MM.1S (cell line): Measurements from ENCODE around the gene FGF18.

ENCODE experiments used
- DNase-seq: peaks from one replicate; pipeline ENCODE4 v3.0.0-alpha.2; 2015
- H2AFZ ChIP-seq: fragments of 300-600 bp; sonication (generic); 2 replicates; pipeline ENCODE4 v1.6.0; 2016; ENCODE audit warnings: antibody characterized with exemption, low read length
- H3F3A ChIP-seq: fragments of 300-600 bp; sonication (generic); 2 replicates; pipeline ENCODE4 v1.6.1; 2016; ENCODE audit warnings: mild to moderate bottlenecking, antibody characterized with exemption, low read length, moderate library complexity, mixed read lengths; ENCODE audit not compliant: insufficient read depth
- H3K27ac ChIP-seq: fragments of 300-600 bp; sonication (generic); 2 replicates; pipeline ENCODE4 v1.5.1; 2016; ENCODE audit warnings: mild to moderate bottlenecking, low read length
- H3K27me3 ChIP-seq: fragments of 300-600 bp; sonication (generic); replicated peaks from 2 replicates; pipeline ENCODE4 v1.6.0; 2016; ENCODE audit warnings: low read length; ENCODE audit not compliant: insufficient read depth
- H3K36me3 ChIP-seq: fragments of 300-600 bp; sonication (generic); replicated peaks from 2 replicates; pipeline ENCODE4 v1.6.1; 2016; ENCODE audit warnings: mild to moderate bottlenecking, low read length, mixed read lengths; ENCODE audit not compliant: insufficient read depth
- H3K4me1 ChIP-seq: fragments of 300-600 bp; sonication (generic); 2 replicates; pipeline ENCODE4 v1.6.1; 2016; ENCODE audit warnings: low read length, mixed read lengths
- H3K4me2 ChIP-seq: fragments of 300-600 bp; sonication (generic); 2 replicates; pipeline ENCODE4 v1.6.0; 2016; ENCODE audit warnings: low read depth, low read length
- H3K4me3 ChIP-seq: fragments of 300-600 bp; sonication (generic); 2 replicates; pipeline ENCODE4 v1.5.1; 2016; ENCODE audit warnings: low read length, mixed read lengths
- H3K79me2 ChIP-seq: fragments of 300-600 bp; sonication (generic); 2 replicates; pipeline ENCODE4 v1.6.1; 2016; ENCODE audit warnings: mixed run types, low read length, mixed read lengths
- H3K9ac ChIP-seq: fragments of 300-600 bp; sonication (generic); 2 replicates; pipeline ENCODE4 v1.6.1; 2016; ENCODE audit warnings: low read length, mixed read lengths
- H3K9me2 ChIP-seq: fragments of 300-600 bp; sonication (generic); replicated peaks from 2 replicates; pipeline ENCODE4 v1.6.1; 2016; ENCODE audit warnings: mild to moderate bottlenecking, low read length, mixed read lengths; ENCODE audit not compliant: insufficient read depth
- H3K9me3 ChIP-seq: fragments of 300-600 bp; sonication (generic); replicated peaks from 2 replicates; pipeline ENCODE4 v1.6.1; 2016; ENCODE audit warnings: mild to moderate bottlenecking, low read length, mixed read lengths; ENCODE audit not compliant: insufficient read depth
- H4K20me1 ChIP-seq: fragments of 300-600 bp; sonication (generic); 2 replicates; pipeline ENCODE4 v1.6.1; 2016; ENCODE audit warnings: mild to moderate bottlenecking, low read length, moderate library complexity, mixed read lengths; ENCODE audit not compliant: insufficient read depth
- CTCF ChIP-seq: fragments of 300-600 bp; sonication (generic); IDR thresholded peaks from 2 replicates; pipeline ENCODE4 v1.5.1; 2016; ENCODE audit warnings: antibody characterized with exemption, low read length, mixed read lengths
- EZH2 ChIP-seq: fragments of 300-600 bp; sonication (generic); optimal IDR thresholded peaks from 2 replicates; pipeline ENCODE3; 2017; ENCODE audit warnings: low read depth, mild to moderate bottlenecking, antibody characterized with exemption, low read length, mixed read lengths
- EZH2phosphoT487 ChIP-seq: fragments of 300-600 bp; sonication (generic); IDR thresholded peaks from 2 replicates; pipeline ENCODE4 v1.6.1; 2018; ENCODE audit warnings: antibody characterized with exemption, low read length

FGF18 gene

GRCh38 chr5:171445644-171446516, 26.4 kb downstream of the FGF18 start:
- no peak overlapping the region for H3K27ac ChIP-seq
- no peak for DNase-seq
- H3K79me2 ChIP-seq: no peaks in the 10 kb centered on the region
- H3F3A ChIP-seq: no peaks in the 10 kb centered on the region
- H4K20me1 ChIP-seq: no peaks in the 10 kb centered on the region
- no peak overlapping the region for H3K4me3 ChIP-seq
- no peaks in the 10 kb centered on the region for H3K9me3 ChIP-seq
- no peak overlapping the region for H3K9ac ChIP-seq
- H3K9me2 ChIP-seq: no peaks in the 10 kb centered on the region
- no peak for TF ChIP-seq CTCF
- no peak for TF ChIP-seq EZH2
- no peak for TF ChIP-seq EZH2phosphoT487
- H3K4me1 ChIP-seq: no peaks in the 10 kb centered on the region
- no peaks in the 10 kb centered on the region for H3K36me3 ChIP-seq
- no peak overlapping the region for H2AFZ ChIP-seq
- no peaks in the 10 kb centered on the region for H3K27me3 ChIP-seq
- no peak overlapping the region for H3K4me2 ChIP-seq

GRCh38 chr5:171447226-171447625, 27.8 kb downstream of the FGF18 start:
- H4K20me1 ChIP-seq: no peaks in the 10 kb centered on the region
- no peaks in the 10 kb centered on the region for H3K9me2 ChIP-seq
- DNase-seq: no peak
- H2AFZ ChIP-seq: no peak overlapping the region
- H3K4me3 ChIP-seq: no peak overlapping the region
- no peak overlapping the region for H3K9ac ChIP-seq
- H3K27me3 ChIP-seq: no peaks in the 10 kb centered on the region
- no peaks in the 10 kb centered on the region for H3K79me2 ChIP-seq
- H3K27ac ChIP-seq: no peak overlapping the region
- TF ChIP-seq EZH2phosphoT487 (no peak), EZH2 (no peak), CTCF (no peak)
- H3K4me1 ChIP-seq: no peaks in the 10 kb centered on the region
- no peaks in the 10 kb centered on the region for H3K9me3 ChIP-seq
- H3F3A ChIP-seq: no peaks in the 10 kb centered on the region
- H3K36me3 ChIP-seq: no peaks in the 10 kb centered on the region
- H3K4me2 ChIP-seq: no peak overlapping the region

DNA sequence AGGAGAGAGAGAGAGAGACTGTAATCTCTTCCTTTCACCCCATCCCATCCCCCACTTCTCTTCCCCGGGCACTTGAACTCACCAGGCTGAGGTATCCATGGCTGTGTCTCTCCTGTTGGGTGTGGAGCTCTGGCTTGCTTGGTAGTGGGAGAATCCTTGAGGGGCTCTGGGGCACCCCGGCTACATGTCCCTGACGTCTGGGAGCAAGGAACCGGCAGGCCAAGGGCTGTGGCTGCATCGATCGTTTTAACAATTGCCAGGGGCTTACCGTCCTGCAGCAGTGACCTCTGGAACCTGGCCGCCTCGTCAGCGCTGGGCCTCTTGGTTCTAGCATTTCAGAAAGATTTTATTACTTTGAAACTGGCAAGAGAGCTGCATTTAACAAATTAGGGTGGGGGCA, 30.0 kb downstream of the FGF18 start:
- Histone ChIP-seq H3K27ac (no peak overlapping the region), H3K9ac (no peak overlapping the region), H3K9me3 (no peaks in the 10 kb centered on the region), H3K36me3 (no peaks in the 10 kb centered on the region), H3K4me2 (no peak overlapping the region), H3K9me2 (no peaks in the 10 kb centered on the region), H3K4me1 (no peaks in the 10 kb centered on the region), H3K4me3 (no peak overlapping the region), H2AFZ (no peak overlapping the region), H3K79me2 (no peaks in the 10 kb centered on the region), H4K20me1 (no peaks in the 10 kb centered on the region), H3K27me3 (no peaks in the 10 kb centered on the region), H3F3A (no peaks in the 10 kb centered on the region)
- DNase-seq: no peak
- TF ChIP-seq EZH2 (no peak), EZH2phosphoT487 (no peak)
